ENCODE measurements around the gene NRSN1. TPM values are rescaled to one million over a fixed set of nuclear protein-coding genes. Genes with fewer than 3 reads are reported as not detected.

NRSN1 gene
- total and polyA plus RNA-seq, 9 of the 15 experiments (the other 6 are each of a cell fraction or from before 2014, with no cell fraction given) = not detected

GRCh38 chr6:24117021-24117420 lies 9.0 kb upstream of the NRSN1 start:
- Histone ChIP-seq H4K20me1 (replicated peaks; ENCODE audit: control insufficient read depth, insufficient read depth, low read length) (no peaks in the 10 kb centered on the region), H3K79me2 (ENCODE audit: control insufficient read depth, insufficient read depth, low read length) (no peaks in the 10 kb centered on the region), H3K27ac (ENCODE audit: extremely low read depth, low read depth, low read length) (no peak overlapping the region), H3K4me3 (no peak overlapping the region), H3K9me1 (ENCODE audit: control insufficient read depth, insufficient read depth, low read length) (no peaks in the 10 kb centered on the region), H3K4me1 (replicated peaks in 1 of 2; ENCODE audit: control insufficient read depth in 2 of 2, insufficient read depth in 2 of 2, low read length in 2 of 2) (no peaks in the 10 kb centered on the region), H2AFZ (ENCODE audit: low read depth, low read length) (no peak overlapping the region), H3K4me2 (ENCODE audit: insufficient read depth, low read length) (no peak overlapping the region), H3K27me3 (ENCODE audit: control insufficient read depth in 2 of 2, insufficient read depth in 2 of 2, low read length in 2 of 2) (no peaks in the 10 kb centered on the region), H3K9me3 (replicated peaks; ENCODE audit: control insufficient read depth, insufficient read depth, low read depth, low read length) (no peaks in the 10 kb centered on the region), H3K9ac (ENCODE audit: insufficient read depth in 1 of 2, low read depth in 2 of 2, low read length in 2 of 2) (no peak overlapping the region), H3K36me3 (ENCODE audit: control insufficient read depth, insufficient read depth, low read length) (no peaks in the 10 kb centered on the region)
- BruUV-seq (replicated peaks) = no TSS peak
- ChIA-PET CTCF (ENCODE audit: low intra/inter-chr PET ratio) (no interaction called here), POLR2A (no interaction called here)
- FAIRE-seq (no peak), ATAC-seq (no peak), DNase-seq (ENCODE audit: extremely low read depth in 1 of 4, low spot score in 3 of 4) (no peak)
- 0% methylated on average over 2 of the region's 2 CpGs for WGBS (ENCODE audit: insufficient coverage, low coverage, missing lambda C conversion rate)
- TF ChIP-seq TCFL5 (CRISPR knock-in tag; conservative IDR thresholded peaks at IDR 0.05) (no peak), ERF (CRISPR knock-in tag; IDR thresholded peaks at IDR 0.05) (no peak), MCM2 (IDR thresholded peaks at IDR 0.05; ENCODE audit: low read depth) (no peak), THRA (IDR thresholded peaks at IDR 0.05) (no peak), FOXM1 (IDR thresholded peaks at IDR 0.05; ENCODE audit: low read depth) (no peak), FOXM1 (CRISPR knock-in tag; IDR thresholded peaks at IDR 0.05; ENCODE audit: low read depth) (no peak), NCOA4 (IDR thresholded peaks at IDR 0.05; ENCODE audit: partially characterized antibody) (no peak), KLF10 (CRISPR knock-in tag; IDR thresholded peaks at IDR 0.05) (no peak), IFI16 (CRISPR knock-in tag; IDR thresholded peaks at IDR 0.05) (no peak), E2F8 (IDR thresholded peaks at IDR 0.05; ENCODE audit: low read depth, partially characterized antibody) (no peak), ZNF57 (CRISPR knock-in tag; IDR thresholded peaks at IDR 0.05) (no peak), GATAD2A (IDR thresholded peaks at IDR 0.05) (no peak), SREBF1 (IDR thresholded peaks at IDR 0.05; ENCODE audit: borderline replicate concordance, low read depth, low read length) (no peak), KAT7 (CRISPR knock-in tag; IDR thresholded peaks at IDR 0.05; ENCODE audit: borderline replicate concordance) (no peak), HDAC2 (IDR thresholded peaks at IDR 0.05) (no peak), SRF (CRISPR knock-in tag; IDR thresholded peaks at IDR 0.05) (no peak), IRF9 (tag; IDR thresholded peaks at IDR 0.05) (no peak), SMARCB1 (IDR thresholded peaks at IDR 0.05; ENCODE audit: insufficient read length, low read depth) (no peak)
- intact Hi-C loops (cut with micrococcal nuclease) = no loop called here
- in situ Hi-C loops (cut with MboI) = no loop called here

Measured in K562 (cell line).